ENCODE results near the gene ZFP92. TPM values are rescaled to one million over a fixed set of nuclear protein-coding genes. Genes with fewer than 3 reads are reported as not detected.

Gene ZFP92
- total and polyA plus RNA-seq, 2 donors (not counting 3 experiments of a cell fraction or from before 2014, with no cell fraction given), result 0.36 to 1.2 TPM

GRCh38 chrX:153392642-153393321, 18.5 kb upstream of the ZFP92 start:
- no peak overlapping the region for H3K4me3 ChIP-seq (replicated peaks in 1 of 3; ENCODE audit: insufficient read depth in 1 of 3, low read depth in 1 of 3, low read length in 3 of 3)
- CTCF ChIA-PET, result no interaction called here
- no peaks in the 10 kb centered on the region for H3K79me2 ChIP-seq (ENCODE audit: control insufficient read depth, insufficient read depth, low read length)
- no peaks in the 10 kb centered on the region for H3K9me1 ChIP-seq (replicated peaks; ENCODE audit: control insufficient read depth, extremely low read depth, insufficient read depth, low read length)
- H3K36me3 ChIP-seq (ENCODE audit: control insufficient read depth in 2 of 2, extremely low read depth in 1 of 2, insufficient read depth in 2 of 2, low read length in 2 of 2), result no peaks in the 10 kb centered on the region
- no peak for FAIRE-seq
- TF ChIP-seq JUN (IDR thresholded peaks at IDR 0.05; ENCODE audit: borderline replicate concordance, insufficient read depth, insufficient read length, low read depth), result no peak
- TF ChIP-seq, protein P1, sequence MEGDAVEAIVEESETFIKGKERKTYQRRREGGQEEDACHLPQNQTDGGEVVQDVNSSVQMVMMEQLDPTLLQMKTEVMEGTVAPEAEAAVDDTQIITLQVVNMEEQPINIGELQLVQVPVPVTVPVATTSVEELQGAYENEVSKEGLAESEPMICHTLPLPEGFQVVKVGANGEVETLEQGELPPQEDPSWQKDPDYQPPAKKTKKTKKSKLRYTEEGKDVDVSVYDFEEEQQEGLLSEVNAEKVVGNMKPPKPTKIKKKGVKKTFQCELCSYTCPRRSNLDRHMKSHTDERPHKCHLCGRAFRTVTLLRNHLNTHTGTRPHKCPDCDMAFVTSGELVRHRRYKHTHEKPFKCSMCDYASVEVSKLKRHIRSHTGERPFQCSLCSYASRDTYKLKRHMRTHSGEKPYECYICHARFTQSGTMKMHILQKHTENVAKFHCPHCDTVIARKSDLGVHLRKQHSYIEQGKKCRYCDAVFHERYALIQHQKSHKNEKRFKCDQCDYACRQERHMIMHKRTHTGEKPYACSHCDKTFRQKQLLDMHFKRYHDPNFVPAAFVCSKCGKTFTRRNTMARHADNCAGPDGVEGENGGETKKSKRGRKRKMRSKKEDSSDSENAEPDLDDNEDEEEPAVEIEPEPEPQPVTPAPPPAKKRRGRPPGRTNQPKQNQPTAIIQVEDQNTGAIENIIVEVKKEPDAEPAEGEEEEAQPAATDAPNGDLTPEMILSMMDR (IDR thresholded peaks at IDR 0.05; ENCODE audit: extremely low read depth in 1 of 2, insufficient read depth in 1 of 2, low read depth in 1 of 2, low read length in 2 of 2), result no peak
- TF ChIP-seq MYC (IDR thresholded peaks at IDR 0.05; ENCODE audit: low read depth, low read length), result no peak
- no peak for TF ChIP-seq EZH2 (IDR thresholded peaks at IDR 0.05; ENCODE audit: borderline replicate concordance, low read depth, low read length, severe bottlenecking)
- TF ChIP-seq POLR2A (IDR thresholded peaks at IDR 0.05; ENCODE audit: low read depth, low read length), result no peak
- TF ChIP-seq FOS (IDR thresholded peaks at IDR 0.05; ENCODE audit: borderline replicate concordance, insufficient read depth, low read length), result no peak
- no peak for TF ChIP-seq POLR2AphosphoS5 (IDR thresholded peaks at IDR 0.05; ENCODE audit: insufficient read depth, low read depth, low read length)
- TF ChIP-seq, protein P2, sequence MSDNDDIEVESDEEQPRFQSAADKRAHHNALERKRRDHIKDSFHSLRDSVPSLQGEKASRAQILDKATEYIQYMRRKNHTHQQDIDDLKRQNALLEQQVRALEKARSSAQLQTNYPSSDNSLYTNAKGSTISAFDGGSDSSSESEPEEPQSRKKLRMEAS (IDR thresholded peaks at IDR 0.05; ENCODE audit: insufficient read depth, insufficient read length), result no peak
- TF ChIP-seq GATA2 (IDR thresholded peaks at IDR 0.05; ENCODE audit: insufficient read depth, insufficient read length, low read depth, low read length), result no peak
- POLR2A ChIA-PET, result no interaction called here
- H3K4me1 ChIP-seq (ENCODE audit: control insufficient read depth, extremely low read depth, insufficient read depth, low read length), result no peaks in the 10 kb centered on the region
- intact Hi-C loops (cut with micrococcal nuclease), result no loop called here
- no peaks in the 10 kb centered on the region for H3K27me3 ChIP-seq (ENCODE audit: control insufficient read depth in 2 of 2, insufficient read depth in 2 of 2, low read length in 2 of 2)
- DNase-seq (ENCODE audit: low read depth, low spot score), result no peak
- BruUV-seq (replicated peaks), result no TSS peak
- H3K27ac ChIP-seq (ENCODE audit: insufficient read depth, low read depth, low read length), result no peak overlapping the region
- no peaks in the 10 kb centered on the region for H3K9me3 ChIP-seq (replicated peaks; ENCODE audit: control insufficient read depth, insufficient read depth, low read length)
- H3K9ac ChIP-seq (replicated peaks; ENCODE audit: extremely low read depth, insufficient read depth, low read length), result no peak overlapping the region
- H3K4me2 ChIP-seq (ENCODE audit: insufficient read depth, low read length), result no peak overlapping the region
- dilution Hi-C loops (cut with MboI; ENCODE audit: extremely low pct_ligation_motif_present, low sequenced_read_pairs), result no loop called here
- no peak overlapping the region for H2AFZ ChIP-seq (ENCODE audit: low read depth, low read length)
- no peaks in the 10 kb centered on the region for H4K20me1 ChIP-seq (replicated peaks; ENCODE audit: control insufficient read depth, extremely low read depth, insufficient read depth, low read length)

Data from endothelial cell of umbilical vein (primary cell).